Breast epithelium (tissue), 3 donors: ENCODE data around the gene ZMIZ2.

Experiments
- POLR2A ChIP-seq: fragments of 450-650 bp; IDR thresholded peaks from one replicate; pipeline ENCODE4 v1.6.1; 2016; ENCODE audit warnings: antibody characterized with exemption, mild to moderate bottlenecking, moderate library complexity
- POLR2AphosphoS5 ChIP-seq, 3 donors: sonication (generic); formaldehyde crosslinking; IDR thresholded peaks; one replicate each; pipeline ENCODE4 v1.6.1; 2017; ENCODE audit warnings: antibody characterized with exemption in 3 of 3
- TF ChIP-seq, protein P1 (sequence below), 3 donors: fragments of 450-650 bp; IDR thresholded peaks; one replicate each; pipeline ENCODE4 v1.5.1; 2016 to 2017; ENCODE audit warnings: antibody characterized with exemption in 3 of 3, mild to moderate bottlenecking in 3 of 3, moderate library complexity in 3 of 3

DNA sequence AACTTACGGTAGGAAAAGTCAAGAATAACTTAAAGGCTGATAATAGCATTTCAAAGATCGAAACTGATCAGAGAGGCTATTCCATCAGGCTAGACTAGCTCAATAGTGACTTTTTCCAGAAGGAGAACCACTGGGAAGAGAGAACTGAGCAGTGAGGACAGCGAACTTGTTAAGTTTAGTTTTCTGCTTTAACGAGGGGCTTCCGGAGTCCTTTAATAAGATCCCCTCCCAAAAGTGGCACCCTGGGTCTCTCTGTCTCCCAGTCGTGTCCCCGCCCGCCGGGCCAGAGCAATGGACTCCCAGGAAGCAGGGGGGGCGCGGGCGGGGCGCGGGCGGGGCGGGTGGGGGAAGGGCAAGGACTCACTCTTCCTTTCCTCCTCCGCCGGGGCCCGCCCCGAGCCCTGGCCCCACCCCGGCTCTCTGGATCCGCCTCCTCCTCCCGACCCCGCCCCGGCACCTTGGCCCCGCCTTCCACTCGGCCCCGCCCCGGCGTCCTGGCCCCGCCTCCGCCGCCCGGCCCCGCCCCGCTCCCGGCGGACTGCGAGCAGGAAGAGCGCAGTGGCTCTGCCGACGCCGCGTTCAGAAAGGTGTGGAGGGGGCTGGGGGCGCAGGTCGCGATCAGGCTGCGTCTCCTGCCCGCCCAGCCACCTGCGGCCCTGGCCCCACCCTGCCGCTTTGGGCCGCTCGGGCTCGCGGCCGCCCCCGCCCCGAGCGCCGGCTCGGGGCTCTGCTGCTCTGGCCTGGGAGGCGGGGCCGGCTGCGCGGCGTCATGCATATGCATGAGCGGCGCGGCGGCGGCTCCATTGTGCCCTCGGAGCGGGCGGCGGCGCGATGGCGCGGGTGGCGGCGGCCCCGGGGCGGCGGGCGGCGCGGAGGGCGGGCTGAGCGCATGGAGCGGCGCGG, at the start of gene ZMIZ2:
- TF ChIP-seq POLR2A (no peak), POLR2AphosphoS5 (IDR thresholded peaks at IDR 0.05) (peak in 2 of 3 donors; percentile 50 to 64)
- TF ChIP-seq, protein P1, sequence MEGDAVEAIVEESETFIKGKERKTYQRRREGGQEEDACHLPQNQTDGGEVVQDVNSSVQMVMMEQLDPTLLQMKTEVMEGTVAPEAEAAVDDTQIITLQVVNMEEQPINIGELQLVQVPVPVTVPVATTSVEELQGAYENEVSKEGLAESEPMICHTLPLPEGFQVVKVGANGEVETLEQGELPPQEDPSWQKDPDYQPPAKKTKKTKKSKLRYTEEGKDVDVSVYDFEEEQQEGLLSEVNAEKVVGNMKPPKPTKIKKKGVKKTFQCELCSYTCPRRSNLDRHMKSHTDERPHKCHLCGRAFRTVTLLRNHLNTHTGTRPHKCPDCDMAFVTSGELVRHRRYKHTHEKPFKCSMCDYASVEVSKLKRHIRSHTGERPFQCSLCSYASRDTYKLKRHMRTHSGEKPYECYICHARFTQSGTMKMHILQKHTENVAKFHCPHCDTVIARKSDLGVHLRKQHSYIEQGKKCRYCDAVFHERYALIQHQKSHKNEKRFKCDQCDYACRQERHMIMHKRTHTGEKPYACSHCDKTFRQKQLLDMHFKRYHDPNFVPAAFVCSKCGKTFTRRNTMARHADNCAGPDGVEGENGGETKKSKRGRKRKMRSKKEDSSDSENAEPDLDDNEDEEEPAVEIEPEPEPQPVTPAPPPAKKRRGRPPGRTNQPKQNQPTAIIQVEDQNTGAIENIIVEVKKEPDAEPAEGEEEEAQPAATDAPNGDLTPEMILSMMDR (IDR thresholded peaks at IDR 0.05), result no peak
